Stomach smooth muscle (tissue), 2 donors: ENCODE data around the gene NINJ2.

ENCODE experiments used
- H3K27ac ChIP-seq: one replicate; pipeline ENCODE4 v1.7.0; 2013; ENCODE audit warnings: mild to moderate bottlenecking, low read length, inconsistent platforms
- H3K27me3 ChIP-seq, 2 donors: one replicate each; pipeline ENCODE4 v1.7.0; 2013; ENCODE audit warnings: low read length in 2 of 2; ENCODE audit not compliant: insufficient read depth in 2 of 2, control insufficient read depth in 1 of 2
- H3K36me3 ChIP-seq, 2 donors: one replicate each; pipeline ENCODE4 v1.7.0; 2013; ENCODE audit warnings: low read length in 2 of 2; ENCODE audit not compliant: control insufficient read depth in 2 of 2, insufficient read depth in 2 of 2
- H3K4me1 ChIP-seq: one replicate; pipeline ENCODE4 v1.7.0; 2013; ENCODE audit warnings: low read length; ENCODE audit not compliant: control insufficient read depth, insufficient read depth
- H3K4me3 ChIP-seq, 2 donors: one replicate each; pipeline ENCODE4 v1.7.0; 2013; ENCODE audit warnings: low read length in 2 of 2
- H3K9ac ChIP-seq, 2 donors: one replicate each; pipeline ENCODE4 v1.7.0; 2013; ENCODE audit warnings: low read length in 2 of 2, mild to moderate bottlenecking in 1 of 2
- H3K9me3 ChIP-seq, 2 donors: one replicate each; pipeline ENCODE4 v1.7.0; 2013; ENCODE audit warnings: low read length in 2 of 2; ENCODE audit not compliant: control insufficient read depth in 2 of 2
- donor health status: healthy.
- donor health status: Pancreatic carcinoma.

The NINJ2 gene

DNA sequence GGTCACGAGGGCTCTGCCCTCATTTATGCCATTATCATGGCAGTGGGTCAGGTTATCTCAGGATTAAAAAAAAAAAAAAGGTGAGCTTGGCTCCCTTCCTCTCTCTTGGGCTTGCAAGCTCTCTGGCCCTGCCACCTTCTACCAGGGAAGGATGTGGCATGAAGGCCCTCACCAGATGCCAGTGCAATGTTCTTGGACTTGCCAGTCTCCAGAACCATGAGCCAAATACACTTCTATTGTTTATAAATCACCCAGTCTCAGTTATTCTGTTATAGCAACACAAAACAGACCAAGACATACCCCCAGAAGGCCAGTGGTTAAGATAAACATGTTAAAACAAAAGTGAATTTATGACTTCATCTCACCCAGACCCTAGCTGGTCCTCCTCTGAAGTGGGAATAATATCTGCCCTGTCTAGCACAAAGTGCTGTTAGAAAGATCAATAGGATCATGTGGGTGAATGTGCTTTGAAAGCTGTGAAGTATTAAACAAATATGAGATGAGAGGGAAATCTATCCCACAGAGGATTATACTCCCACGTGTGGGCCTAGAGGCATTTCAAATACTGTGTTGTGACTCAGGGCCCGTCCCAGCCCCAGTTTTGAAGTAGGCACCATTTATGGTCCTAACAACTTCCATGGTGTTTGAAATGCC, 88.6 kb downstream of the NINJ2 start:
- Histone ChIP-seq H3K4me3 (no peak overlapping the region), H3K36me3 (no peaks in the 10 kb centered on the region), H3K9me3 (peaks cover 0 to 4% of the 10 kb centered on the region in 2 donors), H3K27ac (peak overlapping the region; percentile 60), H3K9ac (no peak overlapping the region), H3K27me3 (no peaks in the 10 kb centered on the region), H3K4me1 (peaks cover 47% of the 10 kb centered on the region)

DNA sequence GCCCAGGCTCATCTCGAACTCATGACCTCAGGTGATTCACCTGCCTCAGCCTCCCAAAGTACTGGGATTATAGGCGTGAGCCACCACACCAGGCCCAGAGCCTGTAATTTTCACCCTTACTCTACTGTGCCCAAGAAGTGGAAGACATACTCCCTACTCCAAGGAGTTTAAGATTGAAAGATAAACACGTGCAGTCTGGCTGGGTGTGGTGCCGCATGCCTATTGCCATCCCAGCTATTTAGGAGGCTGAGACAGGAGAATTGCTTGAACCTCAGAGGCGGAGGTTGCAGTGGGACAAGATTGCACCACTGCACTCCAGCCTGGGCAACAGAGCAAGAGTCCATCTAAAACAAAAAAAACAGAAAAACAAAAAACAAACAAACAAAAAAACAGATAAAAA, 90.0 kb downstream of the NINJ2 start:
- no peak overlapping the region for H3K9ac ChIP-seq
- no peaks in the 10 kb centered on the region for H3K36me3 ChIP-seq
- no peaks in the 10 kb centered on the region for H3K27me3 ChIP-seq
- H3K4me3 ChIP-seq: no peak overlapping the region
- peak overlapping the region; percentile 6 for H3K27ac ChIP-seq
- H3K9me3 ChIP-seq: peaks cover 0 to 4% of the 10 kb centered on the region in 2 donors
- peaks cover 47% of the 10 kb centered on the region for H3K4me1 ChIP-seq

GRCh38 chr12:572532-572899, 90.7 kb downstream of the NINJ2 start:
- peaks cover 47% of the 10 kb centered on the region for H3K4me1 ChIP-seq
- H3K27me3 ChIP-seq: no peaks in the 10 kb centered on the region
- H3K4me3 ChIP-seq: no peak overlapping the region
- no peak overlapping the region for H3K9ac ChIP-seq
- H3K27ac ChIP-seq: no peak overlapping the region
- H3K36me3 ChIP-seq: no peaks in the 10 kb centered on the region
- H3K9me3 ChIP-seq: peaks cover 0 to 4% of the 10 kb centered on the region in 2 donors

DNA sequence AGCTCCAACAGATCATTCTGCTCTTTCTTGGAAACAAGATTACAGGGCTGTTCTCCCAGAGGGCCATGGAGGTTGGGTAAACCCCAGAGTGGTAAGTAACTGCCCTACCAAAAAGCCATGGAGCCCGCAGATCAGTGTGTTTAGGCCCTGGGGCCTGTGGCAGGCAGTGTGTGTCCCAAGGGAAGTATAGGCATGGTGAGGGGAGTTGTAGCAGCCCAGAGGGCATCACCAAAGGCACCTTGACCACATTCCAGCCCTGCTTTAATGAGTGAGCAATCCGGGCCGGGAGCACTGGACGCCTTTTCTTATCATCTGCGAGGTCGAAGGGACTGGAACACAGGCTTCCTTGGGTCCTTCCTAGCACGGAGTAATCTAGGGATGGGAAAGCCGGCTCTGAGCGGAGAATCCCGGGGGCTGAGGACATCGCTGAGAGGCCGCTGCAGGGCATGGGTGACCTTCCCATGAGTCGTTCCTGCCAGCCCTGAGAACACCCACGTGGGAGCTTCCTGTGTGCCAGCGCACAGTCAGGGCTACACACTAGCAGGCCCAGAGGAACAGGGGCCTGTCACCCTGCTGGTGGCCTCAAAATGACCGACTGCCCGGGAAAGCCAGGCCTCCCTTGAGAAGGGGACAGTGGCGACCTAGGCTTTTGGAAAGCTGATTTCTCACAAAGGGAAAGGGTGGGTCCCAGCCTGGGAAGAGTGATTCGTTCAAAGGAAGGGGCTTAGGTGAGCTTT, 91.3 kb downstream of the NINJ2 start:
- peak overlapping the region; percentile 80 for H3K27ac ChIP-seq
- H3K9ac ChIP-seq: no peak overlapping the region
- H3K4me3 ChIP-seq: no peak overlapping the region
- H3K36me3 ChIP-seq: no peaks in the 10 kb centered on the region
- H3K9me3 ChIP-seq: peaks cover 0 to 4% of the 10 kb centered on the region in 2 donors
- H3K27me3 ChIP-seq: no peaks in the 10 kb centered on the region
- peaks cover 47% of the 10 kb centered on the region for H3K4me1 ChIP-seq

DNA sequence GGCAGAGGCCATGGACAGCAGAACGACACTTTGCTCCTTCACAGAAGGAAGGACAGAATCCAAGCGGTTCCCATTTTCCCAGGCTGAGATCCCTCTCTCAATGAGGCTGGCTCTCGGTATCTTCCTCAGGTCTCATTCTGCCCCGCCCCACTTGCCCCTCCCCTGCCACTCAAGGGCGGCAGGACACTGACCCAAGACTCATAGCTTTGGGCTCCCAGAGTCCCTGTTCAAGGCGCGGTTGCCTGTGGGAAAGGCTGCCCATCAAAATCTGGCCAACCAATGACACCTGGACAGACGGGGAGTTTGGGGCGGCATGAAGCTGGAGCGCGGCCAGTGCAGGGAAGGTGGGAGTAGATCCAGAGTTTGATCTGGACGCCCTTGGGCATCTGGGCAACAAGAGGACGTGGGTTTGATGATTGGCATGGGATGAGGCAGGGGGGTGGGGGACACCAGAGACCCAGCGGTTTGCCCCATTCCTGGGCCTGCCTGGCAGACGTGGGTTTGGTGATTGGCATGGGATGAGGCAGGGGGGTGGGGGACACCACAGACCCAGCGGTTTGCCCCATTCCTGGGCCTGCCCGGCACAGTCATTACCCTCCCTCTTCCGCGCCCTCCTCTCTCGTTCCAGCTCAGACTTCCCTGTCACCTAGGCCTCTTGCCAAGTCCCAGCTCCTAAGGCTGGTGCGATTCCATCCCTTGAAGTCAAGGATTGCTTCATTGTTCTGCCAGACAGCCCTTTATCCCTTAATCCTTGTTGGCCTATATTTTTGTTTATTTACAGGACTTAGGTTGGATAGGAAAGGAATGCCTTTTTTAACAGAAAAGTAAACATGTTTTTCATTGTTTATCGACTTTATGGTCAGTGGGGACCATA, 92.1 kb downstream of the NINJ2 start:
- Histone ChIP-seq H3K36me3 (no peaks in the 10 kb centered on the region), H3K4me1 (peaks cover 40% of the 10 kb centered on the region), H3K27ac (peak overlapping the region; percentile 80), H3K9me3 (peaks cover 0 to 4% of the 10 kb centered on the region in 2 donors), H3K9ac (peak overlapping the region; percentile 63 to 76), H3K27me3 (no peaks in the 10 kb centered on the region), H3K4me3 (peak overlapping the region; percentile 68 to 77)

- Histone ChIP-seq H3K9me3 (peaks cover 0 to 4% of the 10 kb centered on the region in 2 donors), H3K27me3 (no peaks in the 10 kb centered on the region), H3K4me1 (peaks cover 33% of the 10 kb centered on the region), H3K9ac (peak overlapping the region; percentile 63 to 76), H3K27ac (peak overlapping the region; percentile 80), H3K36me3 (no peaks in the 10 kb centered on the region), H3K4me3 (peak overlapping the region; percentile 68 to 77)
Measured at GRCh38 chr12:570435-570920, 92.8 kb downstream of the NINJ2 start.

GRCh38 chr12:569803-570434, 93.3 kb downstream of the NINJ2 start:
- peak overlapping the region; percentile 63 to 76 for H3K9ac ChIP-seq
- peaks cover 28% of the 10 kb centered on the region for H3K4me1 ChIP-seq
- H3K4me3 ChIP-seq: peak overlapping the region; percentile 68 to 77
- H3K36me3 ChIP-seq: no peaks in the 10 kb centered on the region
- peak overlapping the region; percentile 80 for H3K27ac ChIP-seq
- H3K27me3 ChIP-seq: no peaks in the 10 kb centered on the region
- peaks cover 0 to 4% of the 10 kb centered on the region in 2 donors for H3K9me3 ChIP-seq

DNA sequence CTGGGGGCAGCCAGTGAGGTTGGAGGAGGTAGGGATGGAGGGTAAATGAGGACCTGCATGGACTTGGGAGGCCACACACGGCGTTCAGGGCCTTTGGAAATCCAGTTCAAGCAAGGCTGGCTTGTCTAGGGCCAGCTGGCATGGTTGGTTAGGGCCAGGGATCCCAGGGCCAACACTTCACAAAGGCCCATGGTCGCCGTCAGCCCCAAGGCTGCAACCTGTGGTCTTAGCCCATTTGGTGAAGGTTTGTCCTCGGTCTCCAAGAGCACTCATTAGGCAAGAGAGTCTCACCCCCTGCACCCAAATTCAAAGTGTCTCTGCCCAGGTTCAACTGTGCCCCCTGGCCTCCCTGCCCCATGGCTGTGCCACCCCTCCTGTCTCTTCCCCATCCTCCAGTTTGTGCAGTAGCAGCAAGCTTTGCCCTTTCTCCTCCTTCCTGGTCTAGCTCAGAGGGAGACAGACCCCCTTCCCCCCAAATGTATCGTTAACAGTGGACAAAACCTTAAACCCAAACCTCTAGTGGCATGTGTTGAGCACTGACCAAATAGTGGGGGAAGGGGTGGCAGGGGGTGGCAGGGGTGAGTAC, 94.1 kb downstream of the NINJ2 start:
- Histone ChIP-seq H3K4me3 (peak overlapping the region; percentile 68 to 77), H3K27ac (no peak overlapping the region)

GRCh38 chr12:568486-568885, 94.8 kb downstream of the NINJ2 start:
- Histone ChIP-seq H3K4me1 (peaks cover 24% of the 10 kb centered on the region), H3K9ac (no peak overlapping the region), H3K27me3 (no peaks in the 10 kb centered on the region), H3K4me3 (no peak overlapping the region), H3K9me3 (no peaks in the 10 kb centered on the region), H3K36me3 (no peaks in the 10 kb centered on the region), H3K27ac (no peak overlapping the region)

More for the DNA sequence above, 94.1 kb downstream of the NINJ2 start:
- H3K27me3 ChIP-seq: no peaks in the 10 kb centered on the region
- peaks cover 24% of the 10 kb centered on the region for H3K4me1 ChIP-seq
- peaks cover 0 to under 1% of the 10 kb centered on the region in 2 donors for H3K9me3 ChIP-seq
- no peaks in the 10 kb centered on the region for H3K36me3 ChIP-seq
- peak overlapping the region in 1 of 2 donors; percentile 63 for H3K9ac ChIP-seq
